Measurements from ENCODE around the gene MXRA8. TPM values are rescaled to one million over a fixed set of nuclear protein-coding genes. Genes with fewer than 3 reads are reported as not detected.
"Not testable (repeated sequence)": the region's sequence is repeated elsewhere in the genome, so short reads cannot be mapped to it uniquely, and the experiment has no call there.

MXRA8 gene
- total RNA-seq, 1 donor from 2014 or later, result not detected

DNA sequence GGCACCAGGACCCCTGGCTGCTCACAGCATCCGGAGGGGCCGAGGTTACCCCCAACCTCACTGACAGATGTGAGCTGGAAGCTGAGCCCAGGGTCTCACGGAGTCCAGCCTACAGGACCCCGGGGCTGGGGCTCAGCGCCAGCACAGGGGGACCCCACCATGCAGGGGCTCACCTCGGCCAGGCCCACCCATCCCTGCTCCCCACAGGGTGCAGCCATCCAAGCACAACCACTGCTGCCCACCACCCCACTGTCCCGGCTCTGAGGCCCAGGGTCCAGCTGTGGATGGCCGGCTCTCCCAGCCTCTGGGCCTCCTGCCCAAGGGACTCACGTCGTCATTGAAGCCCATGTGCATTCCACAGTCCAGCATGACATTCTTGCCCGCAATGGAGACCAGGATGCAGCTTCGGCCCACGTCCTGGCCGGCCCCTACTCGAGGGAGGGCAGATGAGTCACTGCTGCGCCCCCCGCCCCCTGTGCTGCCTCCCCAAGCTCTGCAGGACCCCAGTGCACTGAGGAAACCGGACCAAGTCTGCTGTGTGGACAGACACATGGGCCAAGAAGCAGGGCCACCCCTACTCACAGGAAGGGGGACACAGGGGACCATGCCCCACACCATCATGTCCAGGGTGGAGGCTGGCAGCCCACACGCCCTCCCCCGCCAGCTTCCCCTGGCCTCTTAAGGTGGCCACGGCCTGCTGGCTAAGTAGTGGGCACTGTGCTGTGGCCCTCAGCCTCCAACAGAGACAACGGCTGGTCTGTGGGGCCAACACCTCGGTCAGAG lies 37.5 kb downstream of the MXRA8 start:
- intact Hi-C loops (cut with micrococcal nuclease), result no loop called here
- no peak overlapping the region for H3K27ac Mint-ChIP-seq

DNA sequence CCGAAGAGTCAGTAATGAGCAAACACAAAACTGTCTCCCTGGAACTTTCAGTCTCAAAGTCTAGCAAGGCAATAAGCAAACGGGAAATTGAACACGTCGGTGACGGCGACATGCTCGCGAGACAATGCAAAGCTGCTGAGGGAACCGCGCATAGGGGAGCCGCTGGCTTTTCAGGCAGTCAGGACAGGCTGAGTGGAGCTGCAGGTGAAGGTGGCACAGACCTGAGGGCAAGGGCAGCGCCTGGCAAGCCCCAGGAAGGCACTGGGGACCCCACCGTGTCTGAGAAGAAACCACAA lies 38.8 kb downstream of the MXRA8 start:
- Mint-ChIP-seq H3K27ac (no peak overlapping the region), H3K4me3 (ENCODE audit: low read depth) (no peak overlapping the region), H3K27me3 (ENCODE audit: low read depth) (no peaks in the 10 kb centered on the region), H3K9me3 (no peaks in the 10 kb centered on the region), H3K36me3 (ENCODE audit: low read depth) (peaks cover 46% of the 10 kb centered on the region), H3K4me1 (ENCODE audit: low read depth) (peaks cover 11% of the 10 kb centered on the region)
- intact Hi-C loops (cut with micrococcal nuclease), result no loop called here
- no peak for DNase-seq (ENCODE audit: low spot score)

More for the DNA sequence above, 37.5 kb downstream of the MXRA8 start:
- no peak for DNase-seq (ENCODE audit: low spot score)
- no peaks in the 10 kb centered on the region for H3K9me3 Mint-ChIP-seq
- H3K4me1 Mint-ChIP-seq (ENCODE audit: low read depth), result peaks cover 15% of the 10 kb centered on the region
- peaks cover 38% of the 10 kb centered on the region for H3K36me3 Mint-ChIP-seq (ENCODE audit: low read depth)
- no peaks in the 10 kb centered on the region for H3K27me3 Mint-ChIP-seq (ENCODE audit: low read depth)
- no peak overlapping the region for H3K4me3 Mint-ChIP-seq (ENCODE audit: low read depth)

DNA sequence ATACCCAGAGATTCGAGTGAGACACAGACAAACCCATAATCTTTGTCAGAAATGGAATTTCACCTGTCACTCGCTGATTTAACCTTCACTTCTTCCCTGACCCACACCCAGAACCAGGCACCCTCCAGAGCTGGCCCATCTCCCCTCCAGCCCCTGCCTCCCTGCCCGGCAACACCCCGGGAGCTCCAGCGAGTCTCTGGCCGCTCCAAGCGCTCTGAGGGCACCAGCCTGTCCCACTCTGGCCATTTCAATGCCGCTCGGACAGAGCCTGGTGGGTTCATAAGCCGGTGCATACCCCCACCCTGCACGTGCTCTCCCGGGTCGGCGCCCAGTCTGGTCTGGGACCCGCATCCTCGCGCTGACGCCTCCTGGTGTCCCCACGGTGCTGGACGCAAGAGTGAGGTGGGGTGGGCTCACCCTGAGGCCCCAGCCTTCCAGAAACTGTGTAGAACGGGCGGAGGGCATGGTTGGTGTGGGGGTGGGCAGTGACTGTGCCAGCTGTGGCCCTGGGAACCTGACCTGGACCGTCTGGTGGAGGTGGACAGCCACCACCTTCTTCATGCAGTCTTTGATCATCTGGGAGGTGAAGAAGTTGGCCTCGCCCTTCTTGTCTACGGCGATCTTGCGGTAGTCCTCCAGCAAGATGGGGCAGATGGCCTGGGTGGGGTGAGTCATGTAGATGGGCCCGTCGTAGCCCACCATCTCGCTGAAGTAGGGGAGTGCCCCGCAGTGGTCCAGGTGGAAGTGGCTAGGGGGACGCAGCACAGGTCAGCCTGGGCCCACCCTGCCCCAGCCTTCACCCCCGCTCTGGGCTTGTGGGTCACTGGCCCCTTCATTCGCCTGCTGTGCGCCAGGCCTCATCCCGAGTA lies 39.3 kb downstream of the MXRA8 start:
- H3K27ac Mint-ChIP-seq, result no peak overlapping the region
- peaks cover 11% of the 10 kb centered on the region for H3K4me1 Mint-ChIP-seq (ENCODE audit: low read depth)
- no peaks in the 10 kb centered on the region for H3K27me3 Mint-ChIP-seq (ENCODE audit: low read depth)
- H3K9me3 Mint-ChIP-seq, result no peaks in the 10 kb centered on the region
- intact Hi-C loops (cut with micrococcal nuclease), result no loop called here
- H3K36me3 Mint-ChIP-seq (ENCODE audit: low read depth), result peaks cover 46% of the 10 kb centered on the region
- DNase-seq (ENCODE audit: low spot score), result no peak
- H3K4me3 Mint-ChIP-seq (ENCODE audit: low read depth), result no peak overlapping the region

DNA sequence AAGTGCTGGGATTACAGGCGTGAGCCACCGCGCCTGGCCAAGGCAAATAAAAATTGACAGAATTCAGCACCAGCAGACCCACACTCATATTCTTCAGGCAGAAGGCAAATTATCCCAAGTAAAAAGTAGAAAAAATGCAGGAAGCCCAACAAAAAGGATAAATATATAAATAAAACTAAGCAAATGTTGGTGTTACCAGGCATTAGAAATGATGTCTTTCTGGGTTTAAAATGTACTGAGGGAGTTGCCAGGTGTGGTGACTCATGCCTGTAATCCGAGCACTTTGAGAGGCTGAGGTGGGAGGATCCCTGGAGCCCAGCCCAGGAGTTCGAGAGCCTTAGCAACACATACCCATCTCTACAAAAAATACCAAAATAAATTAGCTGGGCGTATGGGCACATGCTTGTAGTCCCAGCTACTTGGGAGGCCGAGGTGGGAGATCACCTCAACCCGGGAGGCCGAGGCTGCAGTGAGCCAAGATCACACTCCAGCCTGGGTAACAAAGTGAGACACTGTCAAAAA lies 40.2 kb downstream of the MXRA8 start:
- H3K4me3 Mint-ChIP-seq (ENCODE audit: low read depth), result no peak overlapping the region
- H3K4me1 Mint-ChIP-seq (ENCODE audit: low read depth), result peaks cover 7% of the 10 kb centered on the region
- intact Hi-C loops (cut with micrococcal nuclease), result no loop called here
- H3K27ac Mint-ChIP-seq, result no peak overlapping the region
- H3K36me3 Mint-ChIP-seq (ENCODE audit: low read depth), result peaks cover 47% of the 10 kb centered on the region
- H3K9me3 Mint-ChIP-seq, result no peaks in the 10 kb centered on the region
- no peaks in the 10 kb centered on the region for H3K27me3 Mint-ChIP-seq (ENCODE audit: low read depth)
- no peak for DNase-seq (ENCODE audit: low spot score)

DNA sequence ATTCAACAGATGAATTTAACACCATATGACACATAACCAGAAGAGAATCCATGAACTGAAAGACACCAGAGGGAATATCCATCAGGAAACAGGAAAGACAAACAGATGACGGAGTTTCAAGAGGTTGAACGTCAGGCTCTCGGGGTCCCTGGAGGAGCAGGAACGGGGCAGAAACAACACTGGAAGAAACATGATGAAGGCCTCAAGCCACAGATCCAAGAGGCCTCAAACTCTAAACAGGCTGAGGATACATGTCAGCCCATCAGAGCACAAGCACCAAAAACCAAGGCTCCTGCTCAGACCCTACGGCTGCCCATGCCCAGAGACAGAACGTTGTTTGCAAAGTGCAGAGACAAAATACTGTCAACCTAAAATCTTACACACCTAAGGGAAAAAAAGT lies 40.9 kb downstream of the MXRA8 start:
- Mint-ChIP-seq H3K4me1 (ENCODE audit: low read depth) (peaks cover 4% of the 10 kb centered on the region), H3K36me3 (ENCODE audit: low read depth) (peaks cover 49% of the 10 kb centered on the region), H3K27me3 (ENCODE audit: low read depth) (no peaks in the 10 kb centered on the region), H3K27ac (no peak overlapping the region), H3K4me3 (ENCODE audit: low read depth) (no peak overlapping the region), H3K9me3 (no peaks in the 10 kb centered on the region)
- intact Hi-C loops (cut with micrococcal nuclease), result no loop called here
- DNase-seq (ENCODE audit: low spot score), result no peak

DNA sequence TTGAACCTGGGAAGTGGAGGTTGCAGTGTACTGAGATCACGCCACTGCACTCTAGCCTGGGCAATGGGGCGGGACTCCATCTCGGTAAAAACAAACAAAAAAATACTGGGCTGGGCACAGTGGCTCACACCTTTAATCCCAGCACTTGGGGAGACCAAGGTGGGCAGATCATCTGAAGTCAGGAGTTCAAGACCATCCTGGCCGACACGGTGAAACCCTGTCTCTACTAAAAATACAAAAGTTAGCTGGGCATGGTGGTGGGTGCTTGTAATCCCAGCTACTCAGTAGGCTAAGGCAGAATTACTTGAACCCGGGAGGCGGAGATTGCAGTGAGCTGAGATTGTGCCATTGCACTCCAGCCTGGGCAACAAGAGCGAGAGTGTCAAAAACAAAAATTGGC lies 42.2 kb downstream of the MXRA8 start:
- H3K4me1 Mint-ChIP-seq (ENCODE audit: low read depth); DNase-seq (ENCODE audit: low spot score); H3K27me3 Mint-ChIP-seq (ENCODE audit: low read depth); H3K4me3 Mint-ChIP-seq (ENCODE audit: low read depth); intact Hi-C loops (cut with micrococcal nuclease); H3K27ac Mint-ChIP-seq; H3K9me3 Mint-ChIP-seq: not testable (repeated sequence)
- peaks cover 44% of the 10 kb centered on the region for H3K36me3 Mint-ChIP-seq (ENCODE audit: low read depth)

DNA sequence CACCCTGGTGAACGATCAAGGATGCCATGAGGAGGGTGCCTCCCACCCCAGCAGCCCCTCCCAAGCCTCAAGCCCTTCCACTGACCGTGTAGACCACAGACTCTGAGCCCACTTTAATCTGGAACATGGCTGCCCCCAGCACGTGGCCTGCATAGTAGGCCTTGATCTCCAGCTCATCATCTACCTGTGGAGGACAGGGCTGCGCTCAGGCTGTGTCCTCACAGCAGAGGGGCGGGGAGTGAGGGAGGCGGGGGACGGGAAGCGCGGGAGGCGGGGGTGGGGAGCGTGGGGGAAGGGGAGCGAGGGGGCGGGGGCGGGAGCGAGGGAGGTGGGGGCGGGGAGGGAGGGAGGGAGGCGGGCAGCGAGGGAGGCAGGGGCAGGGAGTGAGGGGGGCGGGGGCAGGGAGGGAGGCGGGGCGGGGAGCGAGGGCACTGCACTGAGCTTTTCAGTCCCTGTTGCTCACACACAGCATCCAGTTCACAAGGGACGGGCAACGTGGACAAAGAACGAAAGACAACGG lies 42.9 kb downstream of the MXRA8 start:
- intact Hi-C loops (cut with micrococcal nuclease), result no loop called here
- no peak for DNase-seq (ENCODE audit: low spot score)
- H3K4me1 Mint-ChIP-seq (ENCODE audit: low read depth), result no peaks in the 10 kb centered on the region
- H3K4me3 Mint-ChIP-seq (ENCODE audit: low read depth), result no peak overlapping the region
- H3K27ac Mint-ChIP-seq, result no peak overlapping the region
- H3K27me3 Mint-ChIP-seq (ENCODE audit: low read depth), result no peaks in the 10 kb centered on the region
- peaks cover 48% of the 10 kb centered on the region for H3K36me3 Mint-ChIP-seq (ENCODE audit: low read depth)
- no peaks in the 10 kb centered on the region for H3K9me3 Mint-ChIP-seq

DNA sequence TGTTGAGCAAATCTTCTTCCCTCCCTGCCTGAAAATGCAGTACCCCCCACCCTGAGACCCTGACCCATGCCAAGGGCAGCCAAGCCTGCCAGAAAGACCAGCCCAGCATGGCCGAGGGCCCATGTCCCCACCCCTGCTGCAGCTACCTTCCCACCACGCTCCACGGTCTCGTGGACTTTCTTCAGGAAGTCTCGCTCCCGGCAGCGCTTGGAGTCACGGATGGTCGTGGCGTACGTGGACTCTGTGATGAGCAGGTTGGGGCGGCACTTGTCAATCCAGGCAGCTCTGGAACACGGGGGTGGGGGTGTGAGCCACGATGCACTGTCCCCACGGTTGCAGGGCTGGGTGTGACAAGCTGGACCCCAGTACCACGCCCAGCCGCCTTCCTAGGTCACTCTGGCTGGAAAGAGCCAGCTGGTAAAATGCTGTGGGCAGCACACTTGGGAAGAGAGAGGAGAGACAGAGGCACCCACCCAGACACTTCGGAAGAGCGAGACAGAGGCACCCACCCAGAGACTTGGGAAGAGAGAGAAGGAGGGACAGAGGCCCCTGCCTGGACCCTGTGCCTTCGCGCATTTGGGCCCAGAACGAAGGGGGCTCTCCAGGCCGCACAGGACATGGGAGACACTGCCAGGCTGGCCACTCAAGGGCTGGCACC lies 43.5 kb downstream of the MXRA8 start:
- no peak overlapping the region for H3K27ac Mint-ChIP-seq
- no peak for DNase-seq (ENCODE audit: low spot score)
- H3K4me1 Mint-ChIP-seq (ENCODE audit: low read depth), result no peaks in the 10 kb centered on the region
- peaks cover 46% of the 10 kb centered on the region for H3K36me3 Mint-ChIP-seq (ENCODE audit: low read depth)
- intact Hi-C loops (cut with micrococcal nuclease), result no loop called here
- H3K9me3 Mint-ChIP-seq, result no peaks in the 10 kb centered on the region
- no peaks in the 10 kb centered on the region for H3K27me3 Mint-ChIP-seq (ENCODE audit: low read depth)
- H3K4me3 Mint-ChIP-seq (ENCODE audit: low read depth), result no peak overlapping the region

DNA sequence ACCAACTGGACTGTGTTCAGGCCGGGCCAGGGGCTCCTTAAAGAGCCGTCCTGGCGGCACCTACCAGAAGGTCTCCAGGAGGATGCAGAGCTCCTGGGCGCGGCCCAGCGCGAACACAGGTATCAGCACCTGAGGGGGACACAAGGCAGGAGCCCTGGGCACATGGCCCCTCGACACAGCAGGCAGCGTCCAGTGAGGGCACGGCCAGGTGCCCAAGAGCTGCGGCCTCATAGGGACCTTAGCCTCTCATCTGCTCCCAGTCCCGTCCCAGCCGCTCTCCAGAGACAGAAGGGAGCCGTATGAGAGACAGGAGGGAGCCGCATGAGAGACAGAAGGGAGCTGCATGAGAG lies 44.1 kb downstream of the MXRA8 start:
- peaks cover 41% of the 10 kb centered on the region for H3K36me3 Mint-ChIP-seq (ENCODE audit: low read depth)
- H3K4me1 Mint-ChIP-seq (ENCODE audit: low read depth), result no peaks in the 10 kb centered on the region
- H3K27me3 Mint-ChIP-seq (ENCODE audit: low read depth), result no peaks in the 10 kb centered on the region
- no peaks in the 10 kb centered on the region for H3K9me3 Mint-ChIP-seq
- intact Hi-C loops (cut with micrococcal nuclease), result no loop called here
- no peak overlapping the region for H3K27ac Mint-ChIP-seq
- H3K4me3 Mint-ChIP-seq (ENCODE audit: low read depth), result no peak overlapping the region
- DNase-seq (ENCODE audit: low spot score), result no peak

DNA sequence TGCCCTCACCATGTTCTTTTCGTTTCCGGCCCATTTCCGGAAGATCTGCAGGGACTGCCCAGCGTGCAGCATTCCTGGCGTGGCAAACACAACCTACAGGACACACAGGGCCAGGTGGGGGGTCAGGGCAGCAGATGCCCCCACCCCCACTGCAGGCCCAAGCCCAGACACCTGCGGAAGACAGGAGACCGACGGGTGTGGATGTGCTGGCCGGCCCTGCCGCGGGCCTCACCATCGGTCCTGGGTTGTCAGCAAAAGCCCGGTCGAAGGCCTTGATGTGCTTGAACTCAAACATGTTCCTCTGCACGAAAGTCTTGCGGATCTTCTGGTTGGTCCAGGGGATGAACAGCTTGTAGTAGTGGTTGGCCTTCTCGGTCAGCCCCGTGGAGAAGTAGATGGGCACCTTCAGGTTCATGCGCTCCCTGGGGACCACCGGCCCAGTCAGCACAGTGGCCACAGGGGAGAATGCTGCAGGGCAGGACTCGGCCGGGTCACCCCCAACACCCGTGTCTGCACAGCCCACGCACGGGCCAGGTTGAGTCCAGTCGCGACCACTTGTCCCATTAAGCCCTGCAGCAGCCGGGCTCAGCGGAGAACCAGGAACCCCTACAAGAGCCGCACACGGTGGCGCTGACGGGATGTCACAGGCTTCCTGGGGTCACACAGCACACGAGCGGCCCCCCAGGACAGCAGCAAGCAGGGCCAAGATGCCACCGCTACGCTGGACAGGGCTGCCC lies 44.7 kb downstream of the MXRA8 start:
- Mint-ChIP-seq H3K4me3 (ENCODE audit: low read depth) (no peak overlapping the region), H3K27me3 (ENCODE audit: low read depth) (no peaks in the 10 kb centered on the region), H3K36me3 (ENCODE audit: low read depth) (peaks cover 35% of the 10 kb centered on the region), H3K9me3 (no peaks in the 10 kb centered on the region), H3K4me1 (ENCODE audit: low read depth) (no peaks in the 10 kb centered on the region), H3K27ac (no peak overlapping the region)
- DNase-seq (ENCODE audit: low spot score), result no peak
- intact Hi-C loops (cut with micrococcal nuclease), result no loop called here

DNA sequence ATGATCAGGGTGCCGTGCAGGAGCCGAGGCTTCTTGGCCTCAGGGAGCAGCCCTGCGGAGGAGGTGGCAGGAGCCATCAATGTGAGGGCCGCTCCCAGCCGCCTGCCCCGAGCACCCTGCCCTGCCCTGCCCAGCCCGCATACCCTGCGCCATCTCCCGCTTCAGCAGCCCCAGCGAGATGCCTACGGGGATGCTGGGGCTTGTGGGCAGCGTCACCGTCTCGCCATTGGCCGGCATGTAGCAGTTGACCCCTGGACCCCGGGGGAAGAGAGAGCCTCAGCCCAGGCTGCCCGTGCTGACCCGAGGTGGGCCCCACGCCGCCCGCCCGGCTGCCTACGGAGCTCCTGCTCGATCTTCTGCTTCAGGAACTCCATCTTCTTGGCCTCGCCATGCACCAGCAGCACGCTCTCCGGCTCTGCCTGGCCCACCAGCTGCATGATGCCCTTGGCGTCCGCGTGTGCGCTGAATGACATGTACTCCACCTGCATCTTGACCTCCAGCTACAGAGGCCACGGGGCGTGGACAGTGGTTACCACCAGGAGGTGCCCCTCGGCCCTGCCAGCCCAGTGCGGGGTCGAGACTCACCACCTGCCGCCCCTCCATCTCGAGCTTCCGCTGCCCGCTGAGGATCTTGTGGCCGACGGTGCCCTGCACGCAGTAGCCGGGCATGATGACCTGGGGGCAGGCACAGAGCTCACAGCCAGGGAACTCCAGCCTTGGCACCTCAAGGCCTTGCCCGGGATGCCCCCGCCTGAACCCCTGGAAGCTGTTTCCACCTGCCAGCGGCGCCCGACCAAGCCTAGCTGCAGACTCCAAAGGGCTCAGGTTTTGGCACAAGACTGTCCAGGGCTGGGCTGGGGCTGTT lies 45.7 kb downstream of the MXRA8 start:
- H3K4me1 Mint-ChIP-seq (ENCODE audit: low read depth), result no peaks in the 10 kb centered on the region
- H3K4me3 Mint-ChIP-seq (ENCODE audit: low read depth), result no peak overlapping the region
- H3K36me3 Mint-ChIP-seq (ENCODE audit: low read depth), result peaks cover 33% of the 10 kb centered on the region
- H3K9me3 Mint-ChIP-seq, result no peaks in the 10 kb centered on the region
- no peak for DNase-seq (ENCODE audit: low spot score)
- intact Hi-C loops (cut with micrococcal nuclease), result no loop called here
- no peaks in the 10 kb centered on the region for H3K27me3 Mint-ChIP-seq (ENCODE audit: low read depth)
- no peak overlapping the region for H3K27ac Mint-ChIP-seq

All from activated T-helper 2 cell treated with anti-CD3 and anti-CD28 coated beads, Interferon-gamma antibody, Interleukin-2, Interleukin-4, amounts not matched to agents 10 μg/mL and 5 μg/mL and 100 μg/mL, durations not matched to agents 14 hours and 24 hours and 36 hours (primary cell).